GM13976 (cell line): ENCODE data around the gene PEX26.
"Not testable (repeated sequence)": the region's sequence is repeated elsewhere in the genome, so short reads cannot be mapped to it uniquely, and the experiment has no call there.

Source experiments
- DNase-seq: peaks from one replicate; pipeline ENCODE4 v3.0.0; 2012; ENCODE audit warnings: low spot score
- CTCF ChIP-seq: IDR thresholded peaks from 2 replicates; pipeline ENCODE4 v1.5.1; 2012; ENCODE audit warnings: borderline replicate concordance, mild to moderate bottlenecking; ENCODE audit not compliant: insufficient read depth; ENCODE audit errors: extremely low read depth, missing control alignments, control extremely low read depth
- in situ Hi-C: fragments of 300-500 bp; cut with MboI; formaldehyde crosslinking; loops from one replicate; pipeline ENCODE4 v1.12.0; 2022; ENCODE audit warnings: low sequenced_read_pairs, mixed read lengths, inconsistent platforms; ENCODE audit not compliant: unreplicated experiment

PEX26 gene

DNA sequence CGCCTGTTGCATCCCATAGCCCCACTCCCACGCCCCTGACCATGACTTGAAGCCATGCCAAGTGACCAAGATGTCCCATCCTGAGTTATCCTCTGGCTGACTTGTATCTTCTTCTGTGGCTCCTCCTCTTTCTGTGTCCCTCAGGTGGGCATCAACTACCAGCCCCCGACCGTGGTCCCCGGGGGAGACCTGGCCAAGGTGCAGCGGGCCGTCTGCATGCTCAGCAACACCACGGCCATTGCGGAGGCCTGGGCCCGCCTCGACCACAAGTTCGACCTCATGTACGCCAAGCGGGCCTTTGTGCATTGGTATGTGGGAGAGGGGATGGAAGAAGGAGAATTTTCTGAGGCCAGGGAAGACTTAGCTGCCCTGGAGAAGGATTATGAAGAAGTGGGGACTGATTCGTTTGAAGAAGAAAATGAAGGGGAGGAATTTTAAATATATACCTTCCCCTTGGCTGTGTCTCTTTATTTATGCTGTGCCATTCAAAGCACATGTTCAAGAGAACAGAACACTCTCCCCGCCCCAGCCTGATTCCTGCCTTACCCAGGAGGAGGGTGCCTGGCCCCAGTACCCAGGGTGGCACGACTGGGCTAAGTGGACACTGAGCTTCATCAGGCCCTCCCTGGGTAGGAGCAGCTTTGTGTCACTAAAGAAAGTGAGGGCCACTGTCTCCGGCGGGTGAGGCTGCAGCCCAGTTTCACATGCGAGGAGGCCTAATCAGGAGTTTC lies 53.1 kb downstream of the PEX26 start:
- no peak for TF ChIP-seq CTCF
- in situ Hi-C loops, result no loop called here
- DNase-seq, result no peak

DNA sequence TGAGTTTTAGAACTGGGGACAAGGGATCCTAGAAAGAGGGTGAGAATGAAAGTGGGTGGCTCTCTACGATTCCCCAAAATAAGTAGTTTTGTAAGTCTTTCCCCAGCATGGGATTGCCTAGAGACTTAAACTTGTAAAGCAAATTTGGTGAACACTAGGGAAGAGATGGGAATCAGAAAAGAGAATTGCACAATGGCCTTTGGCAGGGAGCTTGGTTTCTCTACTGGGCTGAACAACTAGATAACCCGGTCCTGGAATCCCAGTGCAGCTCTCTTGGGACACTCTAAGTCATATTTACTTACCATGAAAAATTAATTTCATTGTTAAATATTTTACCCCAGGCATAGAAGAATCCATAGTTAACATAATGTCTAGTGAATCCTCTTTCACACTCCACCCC lies 55.7 kb downstream of the PEX26 start:
- no peak for DNase-seq
- TF ChIP-seq CTCF, result no peak
- in situ Hi-C loops, result no loop called here

- in situ Hi-C loops, result no loop called here
- no peak for TF ChIP-seq CTCF
- DNase-seq, result no peak
Measured at GRCh38 chr22:18136563-18137320, 59.0 kb downstream of the PEX26 start.

GRCh38 chr22:18141004-18141403 lies 63.2 kb downstream of the PEX26 start:
- in situ Hi-C loops, DNase-seq: not testable (repeated sequence)

GRCh38 chr22:18144105-18144504 lies 66.3 kb downstream of the PEX26 start:
- in situ Hi-C loops, result no loop called here
- DNase-seq, result no peak
- no peak for TF ChIP-seq CTCF

- DNase-seq, result no peak
- no peak for TF ChIP-seq CTCF
- in situ Hi-C loops, result no loop called here
Measured at GRCh38 chr22:18145676-18146388, 68.0 kb downstream of the PEX26 start.

DNA sequence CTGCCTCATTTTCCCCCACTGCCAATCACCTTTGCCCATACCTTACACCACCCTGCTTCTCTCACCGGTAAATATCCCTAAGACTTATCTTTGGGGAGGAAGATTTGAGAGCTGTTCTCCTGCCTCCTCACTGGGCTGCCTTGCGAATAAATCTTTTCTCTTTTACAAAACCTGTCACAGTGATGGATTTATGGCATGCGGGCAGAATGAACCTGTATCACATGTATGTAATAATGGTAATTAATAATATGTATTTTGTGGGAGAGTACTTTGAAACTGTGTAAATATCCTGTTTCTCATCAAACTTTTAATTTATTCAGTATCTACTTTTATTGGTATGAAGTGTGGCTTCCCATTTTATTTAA lies 68.6 kb downstream of the PEX26 start:
- in situ Hi-C loops, result no loop called here
- DNase-seq, result no peak
- TF ChIP-seq CTCF, result no peak
